CD4-positive, alpha-beta T cell treated with Interferon gamma for 1 hour (primary cell): ENCODE data around the gene STON2.

ENCODE experiments used
- DNase-seq: peaks from one replicate; pipeline ENCODE4 v3.0.0-alpha.2; 2020

Gene STON2

GRCh38 chr14:81219759-81220579 is 180.2 kb downstream of the STON2 start:
- DNase-seq = peak; percentile 37

- DNase-seq = peak; percentile 95
Observed at GRCh38 chr14:81219210-81219758, 180.8 kb downstream of the STON2 start.

- peak; percentile 28 for DNase-seq
Observed at GRCh38 chr14:81211844-81212243, 188.3 kb downstream of the STON2 start.
